HCT116 (cell line): ENCODE measurements around the gene ZNF48. TPM values are rescaled to one million over a fixed set of nuclear protein-coding genes. Genes with fewer than 3 reads are reported as not detected.

Source experiments
- ATAC-seq: fragments of 200-7000 bp; cut with Tn5 transposase; 2 replicates; pipeline ENCODE4 v1.9.1; 2020; ENCODE audit warnings: mild to moderate bottlenecking, moderate library complexity
- BruUV-seq: library from RNA; stranded (reverse); fragments of 400-500 nt; replicated peaks from 2 replicates; lab custom pipeline; 2021; lab: Mats Ljungman, UMichigan
- CTCF ChIA-PET: fragments of 300-600 bp; sonication (Branson Sonifier 250); formaldehyde crosslinking; loops from one replicate; lab custom pipeline; 2021; ENCODE audit warnings: antibody characterized with exemption; lab: Charles Lee
- POLR2A ChIA-PET: fragments of 300-600, 350-600 bp; sonication (Branson Sonifier 250); formaldehyde crosslinking; loops from one replicate; lab custom pipeline; 2021; ENCODE audit warnings: antibody characterized with exemption; lab: Charles Lee
- RAD21 ChIA-PET, 2 experiments: fragments of 300-600 bp; sonication (Branson Sonifier 250); formaldehyde crosslinking; loops; one replicate each; lab custom pipeline; 2023; ENCODE audit warnings: low total read pairs in 2 of 2; ENCODE audit not compliant: uncharacterized antibody in 2 of 2, unreplicated experiment in 2 of 2, low non-redundant PET in 1 of 2; lab: Charles Lee
- DNase-seq: peaks from one replicate; pipeline ENCODE4 v3.0.0-alpha.2; 2010; ENCODE audit warnings: low read depth, low spot score
- H2AFZ ChIP-seq: fragments of 200-600 bp; shearing (Covaris generic), sonication (generic); 2 replicates; pipeline ENCODE4 v1.6.1; 2017; ENCODE audit warnings: low read depth, mixed run types, mixed read lengths, antibody characterized with exemption, low read length; ENCODE audit not compliant: poor library complexity, severe bottlenecking
- H3K27ac ChIP-seq: 2 replicates; pipeline ENCODE4 v1.5.1; 2012; ENCODE audit warnings: low read depth, low read length
- H3K27me3 ChIP-seq: fragments of 200-600 bp; sonication (generic); 2 replicates; pipeline ENCODE4 v1.6.1; 2016; ENCODE audit warnings: mixed run types, low read length, mixed read lengths; ENCODE audit not compliant: insufficient read depth
- H3K36me3 ChIP-seq, 2 experiments: fragments of 200-500 bp in 1 of 2; fragments of 200-600 bp in 1 of 2; sonication (Bioruptor generic) in 1 of 2; sonication (generic) in 1 of 2; 2 replicates each; pipeline versions ENCODE4 v1.5.1 to v1.6.1; 2014 to 2016; ENCODE audit warnings: low read length in 2 of 2, inconsistent platforms in 1 of 2, mixed read lengths in 1 of 2, mixed run types in 1 of 2; ENCODE audit not compliant: insufficient read depth in 2 of 2, control insufficient read depth in 1 of 2
- H3K4me1 ChIP-seq, 2 experiments: fragments of 200-600 bp in 1 of 2; sonication (generic) in 1 of 2; 2 replicates each; pipeline versions ENCODE4 v1.5.1 to v1.6.1; 2012 to 2017; ENCODE audit warnings: low read length in 2 of 2, inconsistent platforms in 1 of 2, mild to moderate bottlenecking in 1 of 2, mixed read lengths in 1 of 2, mixed run types in 1 of 2, moderate library complexity in 1 of 2; ENCODE audit not compliant: insufficient read depth in 2 of 2, control insufficient read depth in 1 of 2
- H3K4me2 ChIP-seq: fragments of 200-600 bp; sonication (generic); 2 replicates; pipeline ENCODE4 v1.6.1; 2017; ENCODE audit warnings: mixed run types, low read length, mixed read lengths
- H3K4me3 ChIP-seq, 2 experiments: fragments of 200-600 bp in 1 of 2; sonication (generic) in 1 of 2; replicated peaks in 1 of 2; 2 replicates each; pipeline ENCODE4 v1.5.1; 2011 to 2016; ENCODE audit warnings: low read length in 2 of 2, control low read depth in 1 of 2, low read depth in 1 of 2, mild to moderate bottlenecking in 1 of 2, mixed read lengths in 1 of 2, mixed run types in 1 of 2
- H3K79me2 ChIP-seq: fragments of 200-600 bp; sonication (generic); 2 replicates; pipeline ENCODE4 v1.6.1; 2017; ENCODE audit warnings: mild to moderate bottlenecking, mixed run types, low read length, moderate library complexity, mixed read lengths; ENCODE audit not compliant: insufficient read depth
- H3K9ac ChIP-seq: fragments of 200-600 bp; sonication (generic); 2 replicates; pipeline ENCODE4 v1.6.1; 2016; ENCODE audit warnings: low read length, mixed read lengths
- H3K9me2 ChIP-seq: fragments of 200-600 bp; sonication (generic), shearing (Covaris generic); 2 replicates; pipeline ENCODE4 v1.6.1; 2017; ENCODE audit warnings: mixed run types, mild to moderate bottlenecking, moderate library complexity; ENCODE audit not compliant: insufficient read depth
- H3K9me3 ChIP-seq, 2 experiments: fragments of 200-500 bp in 1 of 2; fragments of 200-600 bp in 1 of 2; sonication (Bioruptor generic) in 1 of 2; sonication (generic) in 1 of 2; 2 replicates each; pipeline ENCODE4 v1.6.1; 2014 to 2017; ENCODE audit warnings: low read length in 2 of 2, mixed read lengths in 2 of 2, inconsistent platforms in 1 of 2, low read depth in 1 of 2, mild to moderate bottlenecking in 1 of 2, mixed run types in 1 of 2, moderate library complexity in 1 of 2; ENCODE audit not compliant: control insufficient read depth in 1 of 2, insufficient read depth in 1 of 2
- H4K20me1 ChIP-seq: fragments of 200-600 bp; sonication (generic), shearing (Covaris generic); 2 replicates; pipeline ENCODE4 v1.6.1; 2017; ENCODE audit warnings: mixed run types, mild to moderate bottlenecking, moderate library complexity; ENCODE audit not compliant: insufficient read depth
- CTCF ChIP-seq, 3 experiments: fragments of 200-600 bp in 1 of 3; sonication (generic) in 1 of 3; IDR thresholded peaks in 2 of 3; conservative IDR thresholded peaks in 1 of 3; 2 replicates each; pipeline ENCODE4 v1.5.1; 2012 to 2017; ENCODE audit warnings: low read depth in 2 of 3, low read length in 2 of 3, antibody characterized with exemption in 1 of 3, borderline replicate concordance in 1 of 3, control low read depth in 1 of 3, mild to moderate bottlenecking in 1 of 3, mixed read lengths in 1 of 3, mixed run types in 1 of 3, moderate library complexity in 1 of 3; ENCODE audit not compliant: insufficient read depth in 1 of 3
- ELF1 ChIP-seq: IDR thresholded peaks from 2 replicates; pipeline ENCODE4 v1.6.1; 2012; ENCODE audit warnings: low read depth, borderline replicate concordance
- EZH2 ChIP-seq: fragments of 200-600 bp; sonication (generic); IDR thresholded peaks from 2 replicates; pipeline ENCODE4 v1.6.1; 2017; ENCODE audit warnings: antibody characterized with exemption, mixed run types
- JUND ChIP-seq: IDR thresholded peaks from 2 replicates; pipeline ENCODE4 v1.6.1; 2012
- MAX ChIP-seq: IDR thresholded peaks from 2 replicates; pipeline ENCODE4 v1.6.1; 2012
- POLR2A ChIP-seq: IDR thresholded peaks from 2 replicates; pipeline ENCODE4 v1.7.0; 2011; ENCODE audit warnings: borderline replicate concordance; ENCODE audit not compliant: insufficient read depth, insufficient read length; ENCODE audit errors: extremely low read depth
- POLR2AphosphoS5 ChIP-seq: IDR thresholded peaks from 2 replicates; pipeline ENCODE4 v1.6.1; 2011; ENCODE audit warnings: mild to moderate bottlenecking, low read depth, low read length, moderate library complexity
- SRF ChIP-seq: IDR thresholded peaks from 2 replicates; pipeline ENCODE4 v1.6.1; 2012; ENCODE audit warnings: low read depth
- intact Hi-C: fragments of 100-400 bp; cut with micrococcal nuclease; formaldehyde crosslinking; loops from 2 replicates; pipeline ENCODE4 v1.10.0; 2022
- total RNA-seq: library from RNA; stranded (reverse); gene quantifications from one replicate; pipeline ENCODE4 v1.2.1, GENCODE V29; 2021; ENCODE audit not compliant: unreplicated experiment

The ZNF48 gene
- total RNA-seq, 1 experiment from 2014 or later, result 17.9 TPM

- CTCF ChIA-PET, result interaction anchor here (0.9 to 2.2 kb wide), 9 partner anchors 15 to 259 kb away, joined by 3 to 17 read pairs (median 4); partner anchors contain the start of genes CD2BP2, DCTPP1 and ZNF48
- Histone ChIP-seq H3K36me3 (peaks cover 2 to 6% of the 10 kb centered on the region in 2 experiments; a peak in 2 of 4 replicates), H2AFZ (no peak overlapping the region), H3K4me1 (peaks cover 18 to 30% of the 10 kb centered on the region in 2 experiments), H3K4me2 (peak overlapping the region; percentile 77), H3K4me3 (peak overlapping the region; percentile 32 to 53), H3K9me2 (no peaks in the 10 kb centered on the region), H3K9ac (peak overlapping the region; percentile 53), H3K27me3 (no peaks in the 10 kb centered on the region), H4K20me1 (no peaks in the 10 kb centered on the region), H3K27ac (peak overlapping the region; percentile 42), H3K79me2 (peaks cover 36% of the 10 kb centered on the region), H3K9me3 (no peaks in the 10 kb centered on the region)
- intact Hi-C loops, result loop anchor here (2.0 kb wide), 1 partner anchor 37 kb away; no protein-coding TSS in a partner anchor
- TF ChIP-seq SRF (no peak), MAX (no peak)
- DNase-seq (no peak), ATAC-seq (no peak)
- BruUV-seq, result TSS peak; percentile 70
- RAD21 ChIA-PET, result interaction anchor here in 1 of 2 experiments (1.1 kb wide), 1 partner anchor 38 kb away, joined by 3 read pairs; no protein-coding TSS in a partner anchor
- POLR2A ChIA-PET, result interaction anchor here (0.8 to 1.9 kb wide), 8 partner anchors 15 to 263 kb away, joined by 3 to 15 read pairs (median 6); partner anchors contain the start of genes CD2BP2, ZNF48 and ZNF771
These were observed 23.9 kb upstream of the ZNF48 start for GRCh38 chr16:30371248-30371816.

GRCh38 chr16:30372038-30372712, 23.0 kb upstream of the ZNF48 start:
- Histone ChIP-seq H3K4me1 (peaks cover 24 to 38% of the 10 kb centered on the region in 2 experiments), H3K36me3 (peaks cover 0 to 6% of the 10 kb centered on the region in 2 experiments; a peak in 1 of 4 replicates), H3K79me2 (peaks cover 27% of the 10 kb centered on the region), H3K9ac (peak overlapping the region; percentile 53; the same call in 1 of the 2 replicates), H4K20me1 (no peaks in the 10 kb centered on the region), H3K9me3 (no peaks in the 10 kb centered on the region), H3K4me3 (no peak overlapping the region), H3K9me2 (no peaks in the 10 kb centered on the region)
- DNase-seq (no peak), ATAC-seq (no peak)
- ChIA-PET CTCF (interaction anchor here (1.2 to 2.2 kb wide), 2 partner anchors 16 to 37 kb away, joined by 4 to 17 read pairs; no protein-coding TSS in a partner anchor), RAD21 (no interaction called here)
- no TSS peak for BruUV-seq
- intact Hi-C loops, result no loop called here
- TF ChIP-seq POLR2AphosphoS5, result no peak
- TF ChIP-seq CTCF (IDR thresholded peaks at IDR 0.05 in 2 of 3, conservative IDR thresholded peaks at IDR 0.05 in 1 of 3; ENCODE audit: borderline replicate concordance in 1 of 3, insufficient read depth in 1 of 3, low read depth in 2 of 3, low read length in 2 of 3), result no peak
- no peak for TF ChIP-seq JUND
- TF ChIP-seq POLR2A, result no peak
- TF ChIP-seq ELF1, result no peak
- no peak for TF ChIP-seq EZH2
- TF ChIP-seq, all 23 proteins: peak for 0
- H3K4me2 ChIP-seq, result peak overlapping the region; percentile 77; the same call in 1 of the 2 replicates
- H3K27me3 ChIP-seq, result no peaks in the 10 kb centered on the region
- POLR2A ChIA-PET, result interaction anchor here (1.4 to 1.9 kb wide), 3 partner anchors 23 to 262 kb away, joined by 4 to 7 read pairs (median 6); partner anchors contain the start of gene ZNF48
- H2AFZ ChIP-seq, result no peak overlapping the region
- peak overlapping the region; percentile 1; the same call in 1 of the 2 replicates for H3K27ac ChIP-seq
